SW480 (cell line): ENCODE results near the gene APOC1.
A peak's percentile ranks its signal among the peaks of the same experiment; 100 is the strongest.
"Not testable (repeated sequence)": the region's sequence is repeated elsewhere in the genome, so short reads cannot be mapped to it uniquely, and the experiment has no call there.

Experiments
- DNase-seq: peaks from one replicate; pipeline ENCODE4 v3.0.0-alpha.2; 2016; ENCODE audit warnings: low spot score

APOC1 gene

GRCh38 chr19:44913512-44914432 lies 636 bp upstream of the APOC1 start:
- not testable (repeated sequence) for DNase-seq

GRCh38 chr19:44924243-44924725 lies 9.9 kb downstream of the APOC1 start:
- DNase-seq = no peak

- DNase-seq = no peak
Measured at GRCh38 chr19:44925114-44925891, 10.9 kb downstream of the APOC1 start.

- DNase-seq = not testable (repeated sequence)
Measured at GRCh38 chr19:44926245-44927077, 12.1 kb downstream of the APOC1 start.

GRCh38 chr19:44927746-44928145 lies 13.3 kb downstream of the APOC1 start:
- no peak for DNase-seq

- no peak for DNase-seq
Measured at GRCh38 chr19:44930088-44930487, 15.7 kb downstream of the APOC1 start.

- DNase-seq = no peak
Measured at GRCh38 chr19:44931541-44931940, 17.1 kb downstream of the APOC1 start.

GRCh38 chr19:44939668-44940067 lies 25.3 kb downstream of the APOC1 start:
- no peak for DNase-seq

- DNase-seq = no peak
Measured at GRCh38 chr19:44942067-44942571, 27.7 kb downstream of the APOC1 start, which contains the start of gene APOC4. Gene APOC4 (plus strand): TSS chr19:44942237. CDS start chr19:44942278, 41 bp downstream.

- DNase-seq = no peak
Measured at GRCh38 chr19:44943801-44944249, 29.4 kb downstream of the APOC1 start.

GRCh38 chr19:44947041-44947581 lies 32.7 kb downstream of the APOC1 start:
- DNase-seq = no peak

GRCh38 chr19:44948237-44948636 lies 33.8 kb downstream of the APOC1 start:
- no peak for DNase-seq

- no peak for DNase-seq
Measured at GRCh38 chr19:44948763-44949374, 34.5 kb downstream of the APOC1 start.

GRCh38 chr19:44949550-44949949 lies 35.1 kb downstream of the APOC1 start:
- DNase-seq = no peak

- DNase-seq = peak; percentile 73
Measured at GRCh38 chr19:44951179-44952159, 37.1 kb downstream of the APOC1 start.

GRCh38 chr19:44954278-44954648 lies 39.9 kb downstream of the APOC1 start:
- DNase-seq = no peak

GRCh38 chr19:44954649-44955504 lies 40.5 kb downstream of the APOC1 start, which contains the start of gene CLPTM1:
Gene CLPTM1 (plus strand): TSS chr19:44955380. CDS start chr19:44955396, 16 bp downstream.
- DNase-seq = peak; percentile 98
